Measurements from ENCODE around the gene RALGPS2. TPM values are rescaled to one million over a fixed set of nuclear protein-coding genes. Genes with fewer than 3 reads are reported as not detected.

Gene RALGPS2
- total RNA-seq, 1 donor from 2014 or later: 16.0 TPM

Small RNAs within 50 kb of the gene (microRNA-seq; reads per million reads assigned to microRNA genes)
- gene MIR4424: 1.4 reads per million

Other genes starting within 250 kb of the RALGPS2 start
- gene CLEC20A, start 228.3 kb upstream of the RALGPS2 start, total RNA-seq: 3.2 TPM
- not detected for gene TEX35, start 212.1 kb upstream of the RALGPS2 start, total RNA-seq
- gene ANGPTL1, start 145.8 kb downstream of the RALGPS2 start, total RNA-seq: 4.1 TPM

All from sciatic nerve (tissue), 1 donor.